Renal cortex interstitium (tissue), 11 donors: ENCODE data around the gene ZNF780A. TPM values are rescaled to one million over a fixed set of nuclear protein-coding genes. Genes with fewer than 3 reads are reported as not detected.
"Not testable (repeated sequence)": the region's sequence is repeated elsewhere in the genome, so short reads cannot be mapped to it uniquely, and the experiment has no call there.

Source experiments
- DNase-seq, 11 donors: peaks; one replicate each; pipeline ENCODE4 v3.0.0-alpha.2; 2013; ENCODE audit warnings: low read depth in 9 of 11, low spot score in 4 of 11; ENCODE audit errors: extremely low read depth in 1 of 11
- polyA plus RNA-seq, 3 donors: library from polyadenylated mRNA; unstranded; fragments of 120-200 nt; gene quantifications; one replicate each; pipeline ENCODE4 v1.2.1, GENCODE V29; 2013; ENCODE audit not compliant: insufficient read length in 3 of 3

ZNF780A gene
- polyA plus RNA-seq, 3 donors = 18.7 to 20.3 (median 19.7) TPM

DNA sequence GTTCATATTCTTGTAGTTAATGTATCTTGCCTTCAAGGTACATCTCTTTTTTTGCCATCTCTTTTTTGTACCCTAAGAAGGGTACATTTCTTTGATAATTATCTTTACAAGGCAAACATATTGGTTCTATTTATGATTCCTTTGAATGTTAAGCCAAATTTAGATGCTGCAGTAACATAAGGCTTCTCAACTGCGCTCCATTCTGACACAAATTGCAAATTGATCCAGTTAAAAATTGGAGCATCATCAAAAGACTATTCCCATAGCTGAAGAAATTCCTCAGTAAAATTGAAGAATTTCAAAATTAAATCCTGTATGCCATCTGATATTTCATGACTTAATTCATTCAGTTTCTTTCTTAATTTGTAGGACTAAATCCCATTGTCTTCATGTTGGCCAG lies 2.7 kb upstream of the ZNF780A start:
- DNase-seq = no peak

- peak in 2 of 11 donors; percentile 3 to 5 for DNase-seq
Observed at GRCh38 chr19:40091205-40092129, 724 bp upstream of the ZNF780A start.

DNA sequence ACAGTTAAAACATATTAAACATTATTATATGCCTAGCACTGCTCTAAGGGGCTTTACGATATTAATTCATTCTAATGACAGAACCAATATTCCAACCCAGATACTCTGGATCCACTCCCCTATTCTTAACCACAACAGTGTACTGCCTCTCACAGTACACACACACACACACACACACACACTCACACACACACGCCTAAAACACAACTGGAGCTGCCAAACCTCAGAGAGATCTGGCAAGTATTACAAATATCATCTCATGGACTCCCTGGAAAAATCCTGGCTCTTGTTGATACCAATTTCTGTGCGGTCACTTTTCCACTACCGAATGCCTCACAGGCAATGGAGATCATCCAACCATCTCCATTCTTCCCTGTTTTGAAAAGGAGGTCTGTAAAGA lies 1.3 kb downstream of the ZNF780A start:
- DNase-seq = peak in 1 of 11 donors; percentile 0

GRCh38 chr19:40088299-40089047 lies 2.3 kb downstream of the ZNF780A start:
- DNase-seq = no peak

GRCh38 chr19:40084948-40085347 lies 5.8 kb downstream of the ZNF780A start:
- no peak for DNase-seq

DNA sequence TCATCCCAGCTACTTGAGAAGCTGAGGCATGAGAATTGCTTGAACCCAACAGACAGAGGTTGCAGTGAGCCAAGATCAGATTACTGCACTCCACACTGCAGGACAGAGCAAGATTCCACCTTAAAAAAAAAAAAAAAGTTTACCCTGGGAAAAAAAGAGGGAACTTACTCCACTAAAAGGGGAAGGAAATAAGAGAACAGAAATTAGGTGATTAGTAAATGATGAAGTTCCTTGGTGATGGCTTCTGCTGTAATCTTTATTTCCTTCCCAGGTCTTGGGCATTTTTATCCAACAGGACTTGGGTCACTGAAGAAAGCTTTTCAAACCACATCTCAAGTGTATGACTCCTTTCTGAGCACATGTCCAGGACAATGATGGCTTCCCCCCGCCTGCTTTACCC lies 9.3 kb downstream of the ZNF780A start:
- no peak for DNase-seq

DNA sequence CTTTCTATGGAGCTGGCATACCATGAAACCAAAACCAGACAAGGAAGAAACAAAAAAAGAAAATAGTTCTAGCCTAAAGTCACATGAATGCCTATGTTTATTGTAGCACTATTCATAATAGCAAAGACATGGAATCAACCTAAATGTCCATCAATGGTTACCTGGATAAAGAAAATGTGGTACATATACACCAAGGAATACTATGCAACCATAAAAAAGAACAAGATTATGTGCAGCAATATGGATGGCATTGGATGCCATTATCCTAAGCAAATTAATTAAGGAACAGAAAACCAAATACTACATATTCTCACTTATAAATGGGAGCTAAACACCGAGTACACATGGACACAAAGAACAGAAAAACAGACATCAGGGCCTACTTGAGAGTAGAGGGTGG lies 10.5 kb downstream of the ZNF780A start:
- DNase-seq = no peak

DNA sequence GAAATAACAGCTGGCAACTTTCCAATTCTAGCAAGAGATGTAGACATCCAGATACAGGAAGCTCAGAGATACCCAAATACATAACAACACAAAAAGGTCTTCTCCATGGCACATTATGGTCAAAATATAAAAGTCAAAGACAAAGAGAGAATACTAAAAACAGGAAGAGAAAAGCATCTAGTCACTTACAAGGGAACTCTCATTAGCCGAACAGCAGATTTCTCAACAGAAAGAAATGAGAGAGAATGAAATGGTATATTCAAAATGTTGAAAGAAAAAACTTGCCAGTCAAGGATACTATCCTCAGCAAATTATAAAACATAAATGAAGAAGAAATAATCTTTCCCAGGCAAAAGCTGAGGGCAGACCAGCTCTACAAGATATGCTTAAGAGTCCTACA lies 12.4 kb downstream of the ZNF780A start:
- no peak for DNase-seq

DNA sequence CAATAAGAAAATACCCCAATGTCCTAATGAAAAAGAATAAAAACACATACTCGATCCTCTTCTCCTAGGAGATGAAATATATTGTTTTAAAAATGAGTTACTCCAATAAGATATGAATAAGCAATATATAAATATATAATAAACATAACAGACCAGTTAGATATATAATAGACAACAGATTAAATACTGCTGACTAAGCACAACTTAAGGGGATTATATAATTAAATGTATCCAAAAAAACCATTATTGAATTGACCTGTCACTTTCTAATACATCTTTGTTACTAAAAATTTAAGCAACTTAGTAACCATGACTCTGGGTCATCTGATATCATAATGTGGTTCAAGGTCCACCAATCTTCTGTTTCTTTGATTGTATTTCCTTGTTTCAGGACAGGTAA lies 20.7 kb downstream of the ZNF780A start:
- DNase-seq = no peak

DNA sequence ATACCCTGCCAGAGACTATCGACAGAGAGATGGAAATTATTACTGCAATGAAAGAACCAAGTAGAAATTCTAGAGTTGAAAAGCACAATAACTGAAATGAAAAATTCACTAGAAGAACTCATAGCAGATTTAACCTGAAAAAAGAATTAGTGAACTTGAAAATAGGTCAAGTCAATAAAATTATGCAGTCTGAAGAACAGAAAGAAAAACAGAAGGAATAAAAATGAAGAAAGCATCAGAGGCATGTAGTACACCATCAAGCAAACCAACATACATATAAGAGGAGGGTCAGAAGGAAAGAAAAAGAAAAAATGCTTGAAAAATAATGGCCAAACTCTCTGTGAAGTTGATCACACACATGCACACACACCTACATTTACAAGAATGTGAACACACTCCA lies 31.1 kb downstream of the ZNF780A start:
- no peak for DNase-seq

DNA sequence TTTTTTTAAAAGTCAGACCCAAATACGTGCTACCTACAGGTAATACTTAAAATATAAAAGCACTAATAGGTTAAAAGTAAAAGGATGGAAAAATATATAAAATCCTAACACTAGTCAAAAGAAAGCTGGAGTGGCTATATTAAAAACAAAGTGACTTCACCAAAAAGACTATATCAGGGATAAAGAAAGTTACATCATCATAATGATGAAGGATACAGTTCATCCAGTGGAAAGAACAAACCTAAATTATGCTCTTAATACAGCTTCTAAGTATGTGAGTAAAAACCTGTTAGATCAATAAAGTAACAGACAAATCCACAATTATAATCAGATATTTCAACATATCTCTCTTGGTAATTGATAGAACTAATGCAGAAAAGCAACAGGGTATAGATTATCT lies 33.6 kb downstream of the ZNF780A start:
- DNase-seq = no peak

DNA sequence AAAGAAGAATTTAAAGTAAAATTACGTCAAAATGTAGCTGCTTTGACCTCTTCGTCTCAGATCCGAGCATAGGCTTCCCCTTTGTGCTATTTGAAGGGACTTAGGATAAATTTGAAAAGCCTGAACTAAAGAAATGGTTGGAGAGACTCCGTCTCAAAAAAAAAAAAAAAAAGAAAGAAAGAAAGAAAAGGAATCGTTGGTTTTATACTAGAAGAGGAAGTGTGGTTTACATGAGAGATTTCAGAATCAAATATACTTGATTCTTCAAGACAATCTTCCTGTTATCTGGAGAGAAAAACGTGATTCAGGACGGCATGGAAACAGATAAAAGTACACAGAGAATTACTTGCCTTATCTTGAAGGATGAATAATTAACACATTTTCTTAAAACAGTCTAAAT lies 34.2 kb downstream of the ZNF780A start:
- DNase-seq = no peak

- peak; percentile 35 to 68 (median 50) for DNase-seq
Observed at GRCh38 chr19:40055832-40056504, 34.8 kb downstream of the ZNF780A start, which contains the start of gene ZNF780B. Gene ZNF780B, minus strand, starts transcription at chr19:40056231. Its CDS starts 5,899 bp downstream, at chr19:40050332.

DNA sequence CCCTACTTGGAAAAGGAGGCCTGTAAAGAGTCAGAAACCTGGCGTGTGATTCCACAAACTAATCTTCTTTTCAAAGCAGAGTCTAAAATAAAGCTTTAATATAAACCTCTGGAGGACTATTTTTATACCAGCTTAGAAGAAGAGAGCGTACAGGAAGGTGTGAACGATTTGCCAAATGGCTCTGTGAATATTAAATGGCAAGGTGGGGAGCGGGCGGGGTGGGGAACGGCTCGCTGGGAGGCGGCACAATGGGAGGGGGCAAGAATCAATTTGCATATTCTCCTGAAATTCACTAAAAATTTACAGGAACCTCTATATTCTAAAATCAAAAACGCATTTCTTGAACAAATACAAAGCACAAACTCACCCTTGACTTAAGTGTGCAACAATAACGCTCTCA lies 35.7 kb downstream of the ZNF780A start:
- DNase-seq = no peak

DNA sequence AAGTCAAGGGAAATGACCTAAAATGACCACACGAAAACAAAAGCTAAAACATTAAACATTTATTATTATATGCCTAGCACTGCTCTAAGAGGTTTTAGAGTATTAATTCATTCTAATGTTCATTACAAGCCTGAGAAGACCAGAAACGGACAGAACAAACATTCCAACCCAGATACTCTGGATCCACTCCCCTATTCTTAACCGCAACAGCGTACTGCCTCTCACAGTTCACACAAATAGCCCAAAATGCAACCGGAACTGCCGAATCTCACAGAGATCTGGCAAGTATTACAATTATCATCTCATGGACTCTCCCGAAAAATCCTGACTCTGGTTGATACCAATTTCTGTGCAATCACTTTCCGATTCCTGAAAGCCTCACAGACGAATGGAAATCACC lies 36.1 kb downstream of the ZNF780A start:
- DNase-seq = no peak

GRCh38 chr19:40053491-40053890 lies 37.3 kb downstream of the ZNF780A start:
- DNase-seq = no peak

GRCh38 chr19:40041718-40042117 lies 49.0 kb downstream of the ZNF780A start:
- DNase-seq = not testable (repeated sequence)

- not testable (repeated sequence) for DNase-seq
Observed at GRCh38 chr19:40038047-40038446, 52.7 kb downstream of the ZNF780A start.

DNA sequence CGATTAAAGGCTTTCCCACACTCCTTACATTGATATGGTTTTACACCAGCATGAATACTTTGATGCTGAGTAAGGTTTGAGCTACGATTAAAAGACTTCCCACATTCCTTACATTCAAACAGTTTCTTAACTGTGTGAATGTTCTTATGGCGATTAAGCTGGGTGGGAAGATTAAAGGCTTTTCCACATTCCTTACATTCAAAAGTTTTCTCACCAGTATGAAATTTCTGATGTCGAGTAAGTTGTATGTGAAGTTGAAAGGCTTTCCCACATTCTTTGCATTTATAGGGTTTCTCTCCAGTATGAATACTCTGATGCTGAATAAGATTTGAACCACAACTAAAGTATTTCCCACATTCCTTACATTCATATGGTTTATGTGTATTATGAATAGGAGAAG lies 54.7 kb downstream of the ZNF780A start:
- no peak for DNase-seq
